Uterus (tissue), 4 donors: Measurements from ENCODE around the gene ZCCHC7. TPM values are rescaled to one million over a fixed set of nuclear protein-coding genes. Genes with fewer than 3 reads are reported as not detected.
"Not testable (repeated sequence)": the region's sequence is repeated elsewhere in the genome, so short reads cannot be mapped to it uniquely, and the experiment has no call there.

Source experiments
- DNase-seq, 2 donors: peaks; one replicate each; pipeline ENCODE4 v3.0.0-alpha.2; 2019 to 2020
- H3K27ac ChIP-seq, 2 donors: fragments of 200-600 bp; sonication (generic); 1 replicate in 1 of 2; 2 replicates in 1 of 2; pipeline ENCODE4 v1.5.1; 2016 to 2018
- H3K27me3 ChIP-seq, 2 donors: fragments of 200-600 bp; sonication (generic); one replicate each; pipeline ENCODE4 v1.5.1; 2018 to 2019; ENCODE audit warnings: control low read depth in 1 of 2
- H3K36me3 ChIP-seq, 2 donors: fragments of 200-600 bp; sonication (generic); one replicate each; pipeline ENCODE4 v1.5.1; 2019; ENCODE audit warnings: control low read depth in 1 of 2
- H3K4me1 ChIP-seq, 2 donors: fragments of 200-600 bp; sonication (generic); one replicate each; pipeline ENCODE4 v1.5.1; 2018 to 2019; ENCODE audit warnings: control low read depth in 1 of 2
- H3K4me3 ChIP-seq, 2 donors: fragments of 200-600 bp; sonication (generic); 1 replicate in 1 of 2; 2 replicates in 1 of 2; pipeline ENCODE4 v1.5.1; 2018 to 2019; ENCODE audit warnings: mild to moderate bottlenecking in 1 of 2
- H3K9me3 ChIP-seq, 2 donors: fragments of 200-600 bp; sonication (generic); one replicate each; pipeline ENCODE4 v1.5.1; 2019; ENCODE audit warnings: control low read depth in 1 of 2
- CTCF ChIP-seq, 4 experiments: fragments of 200-600 bp in 2 of 4; fragments of 450-650 bp in 2 of 4; sonication (generic) in 2 of 4; IDR thresholded peaks; one replicate each; pipeline ENCODE4 v1.5.1; 2016 to 2019; ENCODE audit warnings: antibody characterized with exemption in 4 of 4, mild to moderate bottlenecking in 2 of 4, moderate library complexity in 1 of 4
- POLR2A ChIP-seq, 2 donors: fragments of 450-650 bp; IDR thresholded peaks; one replicate each; pipeline ENCODE4 v1.6.1; 2016; ENCODE audit warnings: antibody characterized with exemption in 2 of 2, mild to moderate bottlenecking in 1 of 2, moderate library complexity in 1 of 2
- intact Hi-C: fragments of 100-400 bp; cut with DNase I; formaldehyde crosslinking; loops from one replicate; pipeline ENCODE4 v1.15.1; 2023; ENCODE audit warnings: low total_unique reads
- total RNA-seq, 4 donors: library from RNA; depleted of rRNA in 3 of 4; stranded (reverse); fragments of >200 nt in 3 of 4; gene quantifications; one replicate each; pipeline versions ENCODE4 v1.1.0 to v1.2.4, GENCODE V29; 2014 to 2023
- donor health status: DM: yes; HTN: yes; CAD: no.

The ZCCHC7 gene
- total RNA-seq, 4 donors from 2014 or later, result 15.6 to 37.4 (median 30.2) TPM

DNA sequence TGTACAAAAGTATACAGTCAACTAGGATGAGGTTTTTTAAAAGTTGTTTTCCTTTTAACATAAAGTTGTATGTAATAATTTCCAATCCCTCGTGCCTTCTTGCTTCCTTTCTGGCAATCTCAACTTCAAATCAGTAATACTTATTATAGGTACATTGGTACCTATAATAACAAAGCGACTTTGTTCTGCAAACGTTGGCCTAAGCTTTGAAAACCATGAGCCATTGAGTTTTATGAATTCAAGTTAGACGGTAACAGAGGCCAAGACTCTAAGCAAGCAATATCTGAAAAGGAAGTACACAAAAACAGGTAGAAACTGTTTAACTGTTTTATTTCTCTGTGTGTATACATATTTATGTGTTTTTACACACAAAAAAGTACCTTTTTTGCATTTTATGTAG is 166.9 kb downstream of the ZCCHC7 start:
- no peak for DNase-seq
- no peak overlapping the region for H3K27ac ChIP-seq
- H3K36me3 ChIP-seq, result no peaks in the 10 kb centered on the region
- H3K4me3 ChIP-seq, result no peak overlapping the region
- no peaks in the 10 kb centered on the region for H3K9me3 ChIP-seq
- no peaks in the 10 kb centered on the region for H3K4me1 ChIP-seq
- TF ChIP-seq CTCF (IDR thresholded peaks at IDR 0.05), result no peak
- TF ChIP-seq POLR2A (IDR thresholded peaks at IDR 0.05), result no peak
- no peaks in the 10 kb centered on the region for H3K27me3 ChIP-seq
- intact Hi-C loops, result no loop called here

- H3K9me3 ChIP-seq, result no peaks in the 10 kb centered on the region
- no peaks in the 10 kb centered on the region for H3K4me1 ChIP-seq
- H3K4me3 ChIP-seq, result no peak overlapping the region
- H3K27ac ChIP-seq, result no peak overlapping the region
- H3K36me3 ChIP-seq, result no peaks in the 10 kb centered on the region
- TF ChIP-seq CTCF (IDR thresholded peaks at IDR 0.05), result no peak
- intact Hi-C loops, result no loop called here
- no peak for DNase-seq
- H3K27me3 ChIP-seq, result no peaks in the 10 kb centered on the region
Measured at GRCh38 chr9:37289631-37290030, 169.3 kb downstream of the ZCCHC7 start.

GRCh38 chr9:37290366-37290939 is 170.1 kb downstream of the ZCCHC7 start:
- Histone ChIP-seq H3K4me1 (no peaks in the 10 kb centered on the region), H3K9me3 (no peaks in the 10 kb centered on the region), H3K4me3 (no peak overlapping the region), H3K27ac (no peak overlapping the region), H3K36me3 (no peaks in the 10 kb centered on the region), H3K27me3 (no peaks in the 10 kb centered on the region)
- intact Hi-C loops, result no loop called here
- TF ChIP-seq POLR2A (IDR thresholded peaks at IDR 0.05) (no peak), CTCF (IDR thresholded peaks at IDR 0.05) (no peak)
- DNase-seq, result no peak

DNA sequence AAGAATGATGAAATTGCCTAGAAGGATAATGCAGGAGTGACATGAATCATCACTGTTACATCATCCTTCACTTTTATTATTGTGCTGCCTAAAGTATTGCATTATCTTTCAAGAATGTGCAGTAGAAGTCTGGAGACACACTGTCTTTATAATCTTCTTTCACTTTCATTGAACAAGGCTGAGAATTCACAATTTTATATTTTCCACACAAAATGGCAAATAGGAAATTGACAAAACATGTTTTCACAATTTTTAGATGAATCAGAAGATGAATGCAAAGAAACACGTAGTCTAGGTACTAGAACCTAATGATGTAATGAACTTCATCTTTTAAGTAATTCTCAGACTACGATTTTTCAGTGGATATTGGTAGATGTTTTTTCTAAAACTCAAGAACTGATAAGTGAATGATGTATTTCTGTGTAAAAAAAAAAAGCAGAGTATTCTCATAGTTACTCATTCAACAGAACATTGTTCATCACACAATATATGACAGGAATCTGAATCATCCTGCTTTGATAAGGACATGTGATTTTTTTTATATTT is 170.6 kb downstream of the ZCCHC7 start:
- Histone ChIP-seq H3K4me3 (no peak overlapping the region), H3K27ac (no peak overlapping the region)

GRCh38 chr9:37291612-37292238 is 171.4 kb downstream of the ZCCHC7 start:
- DNase-seq, H3K27ac ChIP-seq, H3K36me3 ChIP-seq, H3K4me1 ChIP-seq, H3K9me3 ChIP-seq, intact Hi-C loops, H3K4me3 ChIP-seq, H3K27me3 ChIP-seq: not testable (repeated sequence)

More for the DNA sequence above, 170.6 kb downstream of the ZCCHC7 start:
- DNase-seq, result no peak
- Histone ChIP-seq H3K9me3 (no peaks in the 10 kb centered on the region), H3K4me1 (no peaks in the 10 kb centered on the region), H3K36me3 (no peaks in the 10 kb centered on the region), H3K27me3 (no peaks in the 10 kb centered on the region)
- intact Hi-C loops, result no loop called here
- TF ChIP-seq POLR2A (IDR thresholded peaks at IDR 0.05), result no peak
- no peak for TF ChIP-seq CTCF (IDR thresholded peaks at IDR 0.05)
